Mucosa of stomach (tissue), 1 donor: Measurements from ENCODE around the gene NUMB.

Experiments
- H3K27me3 ChIP-seq: one replicate; pipeline ENCODE4 v1.7.0; 2013; ENCODE audit warnings: mild to moderate bottlenecking, low read length; ENCODE audit not compliant: control insufficient read depth, insufficient read depth
- H3K36me3 ChIP-seq: one replicate; pipeline ENCODE4 v1.7.0; 2013; ENCODE audit warnings: low read length; ENCODE audit not compliant: control insufficient read depth, insufficient read depth
- H3K4me1 ChIP-seq: one replicate; pipeline ENCODE4 v1.7.0; 2013; ENCODE audit warnings: mild to moderate bottlenecking, low read length; ENCODE audit not compliant: control insufficient read depth, insufficient read depth
- H3K4me3 ChIP-seq: one replicate; pipeline ENCODE4 v1.7.0; 2013; ENCODE audit warnings: low read length
- H3K9ac ChIP-seq: one replicate; pipeline ENCODE4 v1.7.0; 2013; ENCODE audit warnings: mild to moderate bottlenecking, low read length, moderate library complexity
- H3K9me3 ChIP-seq: one replicate; pipeline ENCODE4 v1.7.0; 2013; ENCODE audit warnings: mild to moderate bottlenecking, low read length, moderate library complexity; ENCODE audit not compliant: control insufficient read depth
- donor health status: Pancreatic carcinoma.

Gene NUMB

GRCh38 chr14:73235531-73236155, 222.7 kb downstream of the NUMB start:
- peaks cover 29% of the 10 kb centered on the region for H3K4me1 ChIP-seq
- H3K36me3 ChIP-seq: no peaks in the 10 kb centered on the region
- H3K27me3 ChIP-seq: peaks cover 81% of the 10 kb centered on the region
- H3K9me3 ChIP-seq: no peaks in the 10 kb centered on the region
- H3K9ac ChIP-seq: no peak overlapping the region
- no peak overlapping the region for H3K4me3 ChIP-seq

- Histone ChIP-seq H3K4me3 (no peak overlapping the region), H3K9ac (no peak overlapping the region), H3K36me3 (no peaks in the 10 kb centered on the region), H3K9me3 (no peaks in the 10 kb centered on the region), H3K4me1 (peaks cover 27% of the 10 kb centered on the region), H3K27me3 (peaks cover 75% of the 10 kb centered on the region)
Measured at GRCh38 chr14:73234586-73235394, 223.6 kb downstream of the NUMB start.

GRCh38 chr14:73234029-73234428, 224.3 kb downstream of the NUMB start:
- H3K4me1 ChIP-seq: peaks cover 19% of the 10 kb centered on the region
- peaks cover 67% of the 10 kb centered on the region for H3K27me3 ChIP-seq
- no peaks in the 10 kb centered on the region for H3K36me3 ChIP-seq
- H3K9me3 ChIP-seq: no peaks in the 10 kb centered on the region
- no peak overlapping the region for H3K9ac ChIP-seq
- H3K4me3 ChIP-seq: no peak overlapping the region

GRCh38 chr14:73233564-73233963, 224.8 kb downstream of the NUMB start:
- no peaks in the 10 kb centered on the region for H3K36me3 ChIP-seq
- H3K27me3 ChIP-seq: peaks cover 63% of the 10 kb centered on the region
- H3K4me3 ChIP-seq: no peak overlapping the region
- H3K4me1 ChIP-seq: peaks cover 15% of the 10 kb centered on the region
- no peak overlapping the region for H3K9ac ChIP-seq
- H3K9me3 ChIP-seq: no peaks in the 10 kb centered on the region

GRCh38 chr14:73232984-73233383, 225.4 kb downstream of the NUMB start:
- H3K27me3 ChIP-seq: peaks cover 57% of the 10 kb centered on the region
- no peak overlapping the region for H3K4me3 ChIP-seq
- H3K36me3 ChIP-seq: no peaks in the 10 kb centered on the region
- H3K9ac ChIP-seq: no peak overlapping the region
- no peaks in the 10 kb centered on the region for H3K9me3 ChIP-seq
- peaks cover 14% of the 10 kb centered on the region for H3K4me1 ChIP-seq

- H3K9ac ChIP-seq: no peak overlapping the region
- H3K4me3 ChIP-seq: no peak overlapping the region
- no peaks in the 10 kb centered on the region for H3K36me3 ChIP-seq
- peaks cover 49% of the 10 kb centered on the region for H3K27me3 ChIP-seq
- no peaks in the 10 kb centered on the region for H3K9me3 ChIP-seq
- peaks cover 10% of the 10 kb centered on the region for H3K4me1 ChIP-seq
Measured at GRCh38 chr14:73231981-73232851, 226.1 kb downstream of the NUMB start.

GRCh38 chr14:73230051-73230450, 228.3 kb downstream of the NUMB start:
- Histone ChIP-seq H3K4me1 (peaks cover 7% of the 10 kb centered on the region), H3K4me3 (no peak overlapping the region), H3K9ac (no peak overlapping the region), H3K36me3 (no peaks in the 10 kb centered on the region), H3K9me3 (no peaks in the 10 kb centered on the region), H3K27me3 (peaks cover 32% of the 10 kb centered on the region)

- H3K4me3 ChIP-seq: no peak overlapping the region
- H3K9ac ChIP-seq: no peak overlapping the region
- peaks cover 7% of the 10 kb centered on the region for H3K4me1 ChIP-seq
- no peaks in the 10 kb centered on the region for H3K9me3 ChIP-seq
- H3K27me3 ChIP-seq: peaks cover 12% of the 10 kb centered on the region
- no peaks in the 10 kb centered on the region for H3K36me3 ChIP-seq
Measured at GRCh38 chr14:73227812-73228781, 230.2 kb downstream of the NUMB start.

- Histone ChIP-seq H3K9ac (no peak overlapping the region), H3K27me3 (no peaks in the 10 kb centered on the region), H3K4me1 (peaks cover 7% of the 10 kb centered on the region), H3K4me3 (no peak overlapping the region), H3K36me3 (peaks cover 4% of the 10 kb centered on the region), H3K9me3 (no peaks in the 10 kb centered on the region)
Measured at GRCh38 chr14:73225496-73225895, 232.8 kb downstream of the NUMB start.
